Activated T-cell treated with anti-CD3 and anti-CD28 coated beads for 48 hours (primary cell): ENCODE measurements around the gene FARP1.

Experiments used
- DNase-seq: peaks from one replicate; pipeline ENCODE4 v3.0.0-alpha.2; 2020; ENCODE audit warnings: low read depth

FARP1 gene

GRCh38 chr13:98142380-98143156, at the start of gene FARP1:
Gene FARP1, plus strand, starts transcription at chr13:98143094. Its CDS starts 70,149 bp downstream, at chr13:98213243.
- DNase-seq, result peak; percentile 47

DNA sequence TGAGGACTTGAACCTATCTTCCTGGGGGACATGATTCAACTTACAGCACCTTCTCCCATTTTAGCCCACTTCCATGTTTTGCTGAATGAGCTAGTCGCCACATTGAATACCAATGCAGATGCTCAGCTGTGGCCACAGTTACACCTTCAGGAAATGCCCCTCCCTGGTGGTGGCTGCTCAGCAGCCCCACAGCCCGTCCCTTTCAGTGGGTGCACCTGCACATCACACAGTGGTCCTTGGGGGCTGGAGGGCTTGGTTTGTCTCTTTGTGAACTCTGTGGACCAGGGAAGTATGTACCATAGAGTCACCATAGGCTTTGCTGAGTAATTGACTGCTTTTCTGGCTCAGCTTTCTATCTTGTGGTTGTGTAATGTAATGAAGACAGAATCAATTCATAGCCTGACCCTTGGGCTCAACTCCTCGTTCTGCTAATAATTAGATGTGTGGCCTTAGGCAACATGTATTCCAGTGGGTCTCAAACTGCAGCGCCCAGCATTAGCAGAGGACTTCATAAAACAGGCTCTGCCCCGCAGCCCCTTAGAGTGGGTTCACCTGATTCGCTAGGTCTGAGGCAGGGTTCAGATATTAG, 48.1 kb upstream of the FARP1 start:
- no peak for DNase-seq

- no peak for DNase-seq
These were observed 46.8 kb upstream of the FARP1 start for GRCh38 chr13:98096059-98096458.

DNA sequence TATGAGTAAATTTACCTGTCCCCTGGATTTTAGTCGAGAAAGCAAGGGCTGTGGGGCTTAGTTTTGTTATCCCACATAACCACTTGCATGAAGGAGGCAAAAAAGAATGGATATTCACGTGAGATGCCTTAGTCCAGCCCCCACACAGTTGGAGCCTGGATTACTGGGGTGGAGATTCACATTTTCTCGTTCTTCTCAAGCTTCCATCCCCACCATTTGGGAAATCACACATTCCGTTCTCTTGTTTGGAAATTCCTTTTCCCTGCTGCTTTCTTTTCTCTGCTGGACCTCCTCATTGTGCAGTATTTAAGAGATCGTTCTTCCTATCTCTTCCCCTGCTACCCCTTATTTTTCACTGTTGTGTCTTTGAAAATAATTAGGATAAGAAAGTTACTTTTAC, 45.1 kb upstream of the FARP1 start:
- DNase-seq, result no peak

GRCh38 chr13:98098516-98098915, 44.4 kb upstream of the FARP1 start:
- DNase-seq, result no peak

DNA sequence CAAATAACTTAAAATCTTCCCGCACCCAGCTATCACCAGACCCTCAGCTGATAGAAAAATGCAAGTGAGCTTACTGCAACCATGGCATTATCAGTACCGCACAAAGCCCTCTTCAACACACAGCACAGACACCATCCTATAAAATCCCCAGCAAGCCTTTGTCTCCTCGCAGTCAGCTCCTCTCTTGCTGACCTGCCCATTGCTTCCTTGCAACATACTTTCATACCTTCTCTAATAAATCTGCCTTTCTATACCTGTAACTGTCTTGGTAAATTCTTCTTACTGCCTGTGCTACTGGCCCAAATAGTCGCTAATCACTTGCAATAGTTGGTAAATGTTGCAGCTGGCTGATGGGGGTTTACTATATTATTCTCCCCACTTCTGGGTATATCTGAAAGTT, 43.3 kb upstream of the FARP1 start:
- no peak for DNase-seq

DNA sequence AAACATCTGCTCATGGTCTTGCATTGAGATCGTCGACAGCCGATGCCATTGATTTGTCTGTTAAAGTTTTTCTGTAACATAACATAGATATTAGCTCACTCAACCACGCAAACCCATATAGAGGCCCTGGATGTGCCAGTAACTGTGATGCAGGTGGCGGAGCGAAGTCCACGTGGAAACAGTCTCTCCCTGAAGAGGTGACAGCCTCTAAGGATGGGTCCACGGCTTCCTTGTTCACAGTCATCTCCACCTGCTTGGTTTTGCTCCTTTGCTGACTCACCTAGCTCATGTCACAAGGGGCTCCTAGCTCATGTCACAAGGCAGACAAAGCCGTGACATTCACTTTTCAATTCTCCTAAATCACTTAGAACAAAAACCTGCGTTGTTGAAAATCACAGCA, 42.4 kb upstream of the FARP1 start:
- DNase-seq, result no peak

DNA sequence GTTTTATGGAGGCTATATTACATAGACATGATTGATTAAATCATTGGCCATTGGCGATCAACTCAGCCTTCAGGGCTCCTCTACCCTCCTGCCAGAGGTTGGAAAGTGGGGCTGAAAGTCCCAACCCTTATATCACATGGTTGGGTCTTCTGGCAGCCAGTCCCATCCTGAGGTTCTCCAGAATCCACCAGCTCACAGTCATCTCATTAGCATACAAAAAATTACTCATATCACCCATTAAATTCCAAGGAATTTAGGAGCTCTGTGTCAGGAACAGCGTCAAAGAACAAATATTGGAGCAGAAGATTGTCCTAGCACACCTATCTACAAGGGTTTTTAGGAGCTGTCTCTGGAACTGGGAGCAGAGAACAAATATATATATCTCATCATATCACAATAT, 39.4 kb upstream of the FARP1 start:
- DNase-seq, result no peak

GRCh38 chr13:98103942-98104880, 38.7 kb upstream of the FARP1 start:
- no peak for DNase-seq

DNA sequence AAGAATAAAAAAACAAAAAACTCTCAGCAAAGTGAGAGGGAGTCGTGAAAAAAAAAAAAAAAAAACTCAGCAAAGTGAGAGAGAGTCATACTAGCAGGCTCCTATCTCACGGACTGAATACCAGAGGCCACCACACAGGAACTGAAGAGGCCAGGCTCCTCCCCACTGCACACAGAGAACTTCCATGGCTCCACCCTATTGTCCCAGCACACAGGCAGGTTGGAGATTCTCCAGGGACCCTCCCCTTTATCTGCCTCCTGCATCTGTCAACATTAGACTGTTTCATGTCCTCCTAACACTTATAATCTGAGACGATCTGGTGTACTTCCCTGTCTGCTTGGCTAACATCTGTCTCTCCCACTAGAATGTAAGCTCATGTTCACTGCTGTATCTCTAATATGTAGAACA, 37.0 kb upstream of the FARP1 start:
- no peak for DNase-seq

DNA sequence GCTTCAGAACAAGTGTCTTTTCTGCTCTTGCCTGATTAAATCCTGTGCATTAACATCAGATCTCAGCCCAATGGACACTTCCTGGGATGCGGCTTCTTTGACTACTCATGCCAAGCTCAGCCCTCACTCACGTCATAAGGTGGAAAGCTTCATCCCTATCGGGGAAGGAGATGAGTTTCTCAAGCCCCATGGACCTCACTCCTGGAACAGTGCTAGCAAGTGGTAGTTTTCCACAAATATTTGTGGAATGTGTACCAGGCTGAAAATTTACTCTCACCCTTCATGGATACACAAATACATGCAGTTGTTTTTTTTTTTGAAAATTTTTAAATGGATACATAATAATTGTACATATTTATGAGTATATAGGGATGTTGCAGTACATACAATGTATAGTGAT, 34.6 kb upstream of the FARP1 start:
- DNase-seq, result no peak

GRCh38 chr13:98109226-98109853, 33.6 kb upstream of the FARP1 start:
- no peak for DNase-seq

DNA sequence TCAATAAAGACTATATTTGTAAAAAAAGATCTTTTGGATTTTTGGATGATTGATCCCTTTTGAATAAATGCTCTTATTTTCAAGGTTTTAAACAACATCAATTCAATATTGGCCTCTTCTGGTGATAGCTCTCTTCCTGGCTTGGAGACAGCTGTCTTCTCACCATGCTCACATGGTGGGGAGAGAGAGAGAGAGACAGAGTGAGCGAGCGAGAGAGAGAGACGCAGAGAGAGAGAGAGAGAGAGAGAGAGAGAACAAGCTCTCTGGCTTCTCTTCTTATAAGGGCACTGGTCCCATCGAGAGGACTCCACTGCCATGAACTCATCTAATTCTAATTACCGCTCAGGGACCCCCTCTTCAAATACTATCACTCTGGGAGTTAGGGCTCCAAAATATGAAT, 32.1 kb upstream of the FARP1 start:
- no peak for DNase-seq

DNA sequence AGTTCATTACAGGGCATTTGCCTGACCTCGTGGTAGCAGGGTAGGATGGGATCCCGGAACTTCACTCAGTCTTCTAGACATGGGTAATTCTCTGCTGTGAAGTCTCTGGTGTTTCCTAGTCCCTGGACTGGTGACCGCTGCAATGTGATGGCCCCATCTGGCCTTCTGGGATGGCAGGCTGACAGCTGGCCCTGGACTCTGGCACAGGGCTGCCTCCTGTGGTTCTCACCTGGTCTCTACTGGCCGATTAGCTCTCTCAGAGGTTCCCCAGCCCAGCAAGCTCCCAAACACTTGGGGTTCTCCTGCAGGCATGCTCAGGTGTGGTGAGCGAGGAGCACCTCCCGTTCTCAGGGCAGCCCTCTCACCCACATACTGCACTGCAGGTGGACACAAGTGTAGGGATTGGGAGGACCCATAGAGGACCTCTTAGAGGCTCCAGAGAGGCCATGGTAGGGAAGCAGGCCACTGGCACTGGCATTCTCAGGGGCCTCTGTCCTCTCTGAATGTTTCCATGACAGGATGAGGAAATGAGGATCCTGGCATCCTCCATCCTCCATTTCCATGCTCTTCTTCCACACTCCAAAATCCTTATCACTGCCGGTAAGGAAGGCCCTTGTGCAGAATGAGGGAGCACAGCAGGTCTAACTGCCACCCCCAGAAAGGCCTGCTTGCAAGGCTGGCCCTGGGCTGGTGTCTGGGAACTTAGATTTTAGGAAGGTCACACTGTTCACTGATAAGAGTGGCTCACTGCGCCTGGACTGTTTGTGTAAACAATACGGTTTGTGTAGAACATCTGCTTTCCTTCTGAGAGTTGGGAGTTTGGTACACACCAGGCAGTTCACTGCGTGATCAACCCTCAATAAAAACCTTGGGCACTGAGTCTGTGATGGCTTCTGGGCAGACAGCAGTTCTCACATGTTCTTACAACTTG, 31.5 kb upstream of the FARP1 start:
- DNase-seq, result no peak

DNA sequence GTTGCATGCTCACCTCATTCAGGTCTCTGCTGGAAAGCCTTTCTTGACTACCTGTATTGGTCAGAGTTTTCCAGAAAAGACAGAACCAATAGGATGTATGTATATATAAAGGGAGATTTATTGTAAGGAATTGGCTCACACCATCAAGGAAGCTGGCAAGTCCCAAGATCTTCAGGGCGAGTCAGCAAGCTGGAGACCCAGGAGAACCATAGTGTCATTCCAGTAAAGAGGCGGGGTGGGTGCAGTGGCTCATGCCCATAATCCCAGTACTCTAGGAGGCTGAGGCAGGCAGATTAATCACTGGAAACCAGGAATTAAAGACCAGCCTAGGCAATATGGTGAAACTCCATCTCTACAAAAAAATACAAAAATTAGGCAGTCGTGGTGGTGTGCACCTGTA, 30.4 kb upstream of the FARP1 start:
- DNase-seq, result no peak

DNA sequence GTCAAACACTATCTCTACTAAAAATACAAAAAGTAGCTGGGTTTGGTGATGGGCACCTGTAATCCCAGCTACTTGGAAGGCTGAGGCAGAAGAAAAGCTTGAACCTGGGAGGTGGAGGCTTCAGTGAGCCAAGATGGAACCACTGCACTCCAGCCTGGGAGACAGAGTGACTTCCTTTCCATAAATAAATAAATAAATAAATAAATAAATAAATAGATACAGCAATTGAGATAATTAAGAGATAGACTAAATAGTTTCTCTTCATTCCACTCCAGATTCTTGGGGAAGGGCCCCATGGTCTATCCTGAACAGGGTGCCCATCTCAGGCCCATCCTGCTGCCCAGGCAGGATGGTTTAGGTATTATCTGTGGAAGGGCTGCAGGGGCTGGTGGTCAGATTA, 24.0 kb upstream of the FARP1 start:
- no peak for DNase-seq

DNA sequence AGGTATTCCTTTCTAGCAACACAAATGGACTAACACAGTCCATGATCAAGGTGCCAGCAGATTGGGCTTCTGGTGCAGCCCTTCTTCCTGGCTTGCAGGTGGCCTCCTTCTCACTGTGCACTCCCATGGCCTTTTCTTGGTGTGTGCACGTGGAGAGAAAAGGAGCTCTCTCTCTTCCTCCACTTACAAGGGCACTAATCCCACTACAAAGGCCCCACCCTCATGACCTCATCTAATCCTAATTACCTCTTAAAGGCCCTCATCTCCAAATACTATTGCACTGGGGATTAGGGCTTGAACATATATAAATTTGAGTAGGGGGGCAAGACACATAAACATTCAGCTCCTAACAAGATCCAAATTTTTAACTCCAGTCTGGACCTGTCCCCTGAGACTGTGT, 19.7 kb upstream of the FARP1 start:
- DNase-seq, result no peak

DNA sequence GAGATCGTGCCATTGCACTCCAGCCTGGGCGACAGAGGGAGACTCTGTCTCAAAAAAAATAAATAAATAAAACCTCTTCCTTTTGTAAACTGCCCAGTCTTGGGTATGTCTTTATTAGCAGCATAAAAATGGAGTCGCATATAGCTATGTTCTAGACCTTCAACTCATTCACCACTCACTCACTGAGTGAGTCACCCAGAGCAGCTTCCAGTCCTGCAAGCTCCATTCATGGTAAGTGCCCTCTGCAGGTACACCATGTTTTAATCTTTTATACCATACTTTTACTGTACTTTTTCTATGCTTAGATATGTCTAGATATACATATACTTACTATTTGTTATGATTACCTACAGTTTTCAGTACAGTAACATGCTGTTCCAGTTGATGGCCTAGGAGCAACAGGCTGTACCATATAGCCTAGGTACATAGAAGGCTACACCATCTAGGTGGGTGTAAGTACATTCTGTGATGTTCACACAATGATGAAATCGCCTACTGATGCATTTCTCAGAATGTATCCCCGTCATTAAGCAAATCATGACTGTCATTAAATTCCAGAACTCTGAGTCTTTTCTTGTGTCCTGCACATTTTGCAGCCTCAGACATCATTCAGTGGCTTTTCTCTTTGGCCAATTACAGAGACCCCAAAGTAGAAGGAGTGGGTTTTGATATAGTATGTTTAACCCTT, 13.7 kb upstream of the FARP1 start:
- no peak for DNase-seq

DNA sequence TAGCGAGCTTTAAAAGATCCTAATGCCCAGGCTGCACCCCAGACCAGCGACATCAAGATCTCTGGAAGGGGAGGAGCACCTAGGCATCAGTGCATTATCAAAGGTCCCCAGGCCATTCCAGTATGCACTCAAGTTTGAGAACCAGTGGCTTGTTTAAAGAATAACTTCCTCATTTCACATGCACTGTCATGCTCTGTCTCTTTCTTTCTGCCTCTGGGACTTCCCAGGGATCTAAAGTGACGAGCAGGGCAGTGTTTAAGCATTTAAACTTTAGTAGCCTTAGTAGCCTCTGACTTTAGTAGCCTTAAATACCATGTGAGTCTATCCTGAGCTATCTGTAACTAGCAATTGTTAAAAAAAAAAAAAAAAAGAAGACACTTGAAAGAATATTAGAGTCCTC, 8.9 kb upstream of the FARP1 start:
- DNase-seq, result no peak

GRCh38 chr13:98134901-98135300, 8.0 kb upstream of the FARP1 start:
- no peak for DNase-seq

- no peak for DNase-seq
These were observed 1.8 kb upstream of the FARP1 start for GRCh38 chr13:98141091-98141490.
